NCI-H2227 (cell line): ENCODE data around the gene PBX1.

Experiments
- DNase-seq: peaks from one replicate; lab custom pipeline; 2025; ENCODE audit not compliant: unreplicated experiment; lab: John Stamatoyannopoulos, UW

The PBX1 gene

DNA sequence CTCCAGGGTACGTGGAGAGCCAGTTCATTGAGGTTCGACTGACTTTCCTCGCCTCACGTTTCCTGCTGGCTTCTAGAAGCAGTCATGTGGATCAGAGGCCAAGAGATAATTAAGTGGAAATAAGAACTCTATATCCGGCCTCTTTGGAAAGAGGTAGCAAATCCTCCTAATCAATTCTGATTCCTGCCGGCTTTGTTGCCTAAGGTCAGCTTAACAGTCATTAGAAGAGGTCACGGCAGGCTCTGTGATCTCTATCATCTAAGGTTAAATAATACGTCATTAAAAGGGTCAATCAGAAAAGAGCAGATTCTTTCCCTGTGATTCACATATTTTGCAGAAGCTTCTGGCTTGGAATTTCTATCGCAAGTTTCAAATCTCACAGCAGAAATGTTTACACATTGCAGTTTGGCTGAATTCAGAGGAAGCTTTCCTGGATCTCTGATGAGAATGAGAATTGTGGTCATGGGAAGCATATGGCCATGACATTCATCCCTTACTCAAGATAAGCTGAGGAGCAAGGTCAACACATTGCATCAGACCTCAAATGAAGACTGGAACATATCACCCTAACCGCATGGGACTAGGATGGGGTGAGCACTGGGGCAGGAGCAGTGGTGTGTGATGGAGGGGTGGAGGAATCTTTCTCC is 189.4 kb downstream of the PBX1 start:
- DNase-seq: no peak

- no peak for DNase-seq
Observed at GRCh38 chr1:164753521-164754077, 194.6 kb downstream of the PBX1 start.

DNA sequence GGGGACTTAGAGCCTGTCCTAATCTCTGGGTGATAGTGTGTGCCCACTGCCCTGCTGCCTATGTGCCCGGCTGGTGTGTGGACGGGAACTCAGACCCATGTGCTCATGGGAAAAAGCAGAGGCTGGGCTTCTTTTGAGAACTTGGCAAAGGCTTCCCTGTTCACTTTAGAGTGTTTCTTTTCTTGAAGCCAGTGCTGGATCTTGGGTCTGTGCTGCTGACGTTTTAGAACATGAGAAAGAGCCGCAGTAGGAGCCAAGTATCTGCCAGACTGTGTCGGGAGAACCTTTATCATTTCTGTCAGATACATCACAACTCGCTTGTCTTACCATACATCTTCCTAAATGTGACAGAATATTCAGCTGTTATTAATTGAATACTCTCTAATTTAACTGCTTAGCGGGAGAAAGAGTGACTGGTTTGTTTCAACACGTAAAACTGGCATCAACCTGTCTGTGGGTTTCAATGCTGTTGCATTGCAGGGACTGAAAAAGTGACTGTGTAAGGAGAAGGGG is 195.2 kb downstream of the PBX1 start:
- no peak for DNase-seq

DNA sequence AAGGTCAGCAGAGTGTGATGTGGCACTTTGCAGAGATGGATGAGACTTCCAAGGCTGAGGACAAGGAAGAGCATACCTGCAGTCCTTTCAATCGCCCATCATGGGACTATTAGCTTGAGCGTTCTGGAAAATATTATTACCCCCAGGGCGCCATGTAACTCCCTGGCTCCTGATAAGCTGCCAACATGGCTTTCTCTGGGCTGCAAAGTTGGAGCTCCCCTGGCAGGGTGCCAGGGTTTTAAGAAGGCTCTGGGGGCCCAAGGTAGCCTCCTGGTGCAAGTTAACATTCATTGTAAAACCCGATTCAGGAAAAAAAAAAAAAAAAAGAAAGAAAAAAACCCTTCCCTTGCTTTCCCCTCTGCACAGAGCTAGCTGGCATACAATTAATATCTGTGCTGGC is 196.7 kb downstream of the PBX1 start:
- peak; percentile 48 for DNase-seq

GRCh38 chr1:164756741-164757140 is 197.8 kb downstream of the PBX1 start:
- DNase-seq: no peak

GRCh38 chr1:164757625-164758024 is 198.6 kb downstream of the PBX1 start:
- DNase-seq: no peak

DNA sequence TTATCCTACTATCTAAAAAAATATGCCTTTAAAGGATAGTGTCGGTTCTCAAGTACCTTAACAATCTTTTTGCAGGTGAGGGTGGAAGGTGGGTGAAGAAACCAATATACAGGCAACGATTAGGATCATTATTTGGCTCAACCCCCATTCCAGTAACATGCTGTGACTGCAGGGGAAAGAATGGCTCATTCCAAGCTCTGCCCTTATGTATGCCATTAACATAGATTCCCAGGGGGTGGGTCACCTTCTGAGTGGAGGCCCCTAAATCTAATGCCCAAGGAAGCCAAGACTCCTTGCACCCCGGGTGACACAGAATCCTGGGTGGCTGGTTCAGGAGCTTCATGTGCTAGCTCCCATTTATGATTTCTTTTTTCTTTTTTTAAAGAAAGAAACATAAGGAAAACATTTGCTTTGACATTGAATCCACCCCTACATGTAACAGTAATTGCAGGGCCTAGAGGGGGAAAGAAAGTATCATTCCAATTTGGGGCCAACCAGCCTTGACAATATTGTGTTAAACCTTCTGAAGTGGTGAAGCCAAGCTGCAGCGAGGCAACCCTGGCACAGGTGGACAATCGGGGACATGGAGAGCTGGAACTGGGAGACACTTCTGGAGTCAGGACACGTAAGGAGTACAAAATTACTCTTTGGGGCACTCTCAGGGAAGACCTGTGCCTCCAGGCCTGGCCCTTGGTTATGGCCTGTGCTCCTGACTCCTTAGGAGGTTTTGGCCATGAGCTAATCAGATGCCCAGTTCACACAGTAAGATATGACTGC is 200.3 kb downstream of the PBX1 start:
- DNase-seq: no peak

GRCh38 chr1:164759979-164760469 is 201.0 kb downstream of the PBX1 start:
- DNase-seq: no peak

DNA sequence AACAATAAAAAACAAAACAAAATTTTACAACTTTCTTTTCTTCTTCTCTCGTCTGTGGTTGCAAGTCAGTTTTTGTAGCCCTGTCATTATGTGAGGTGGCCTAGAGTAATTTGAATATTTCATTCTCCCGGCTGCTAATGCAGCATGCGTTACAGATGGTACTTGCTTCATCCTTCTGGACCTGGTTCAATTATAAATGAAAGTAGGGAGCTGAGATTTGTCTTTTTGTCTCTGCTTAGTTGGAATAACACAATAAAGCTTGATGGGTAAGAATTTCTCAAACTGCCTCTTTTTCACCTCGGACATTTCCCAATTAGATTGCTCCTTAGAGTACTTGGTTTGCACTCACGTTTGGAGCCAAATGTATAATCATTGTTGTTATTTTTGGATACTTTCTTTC is 201.6 kb downstream of the PBX1 start:
- no peak for DNase-seq

DNA sequence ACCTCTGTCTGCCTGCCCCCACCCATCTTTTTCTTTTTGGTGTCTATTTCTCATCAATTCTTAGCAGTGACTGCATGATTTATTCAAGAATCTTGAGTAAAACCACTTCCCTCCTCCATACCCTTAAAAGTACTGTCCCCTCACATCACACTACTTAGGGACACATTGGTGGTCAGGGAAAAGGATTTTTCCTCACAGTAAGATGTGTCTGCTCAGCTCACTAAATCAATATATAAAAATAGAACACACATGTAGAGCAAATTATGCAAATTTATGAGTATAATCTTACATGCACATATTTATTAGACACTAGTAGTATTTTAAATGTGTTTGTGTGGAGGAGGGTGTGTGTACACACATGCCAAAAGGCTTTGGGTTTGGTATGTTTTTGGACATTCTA is 202.0 kb downstream of the PBX1 start:
- no peak for DNase-seq

DNA sequence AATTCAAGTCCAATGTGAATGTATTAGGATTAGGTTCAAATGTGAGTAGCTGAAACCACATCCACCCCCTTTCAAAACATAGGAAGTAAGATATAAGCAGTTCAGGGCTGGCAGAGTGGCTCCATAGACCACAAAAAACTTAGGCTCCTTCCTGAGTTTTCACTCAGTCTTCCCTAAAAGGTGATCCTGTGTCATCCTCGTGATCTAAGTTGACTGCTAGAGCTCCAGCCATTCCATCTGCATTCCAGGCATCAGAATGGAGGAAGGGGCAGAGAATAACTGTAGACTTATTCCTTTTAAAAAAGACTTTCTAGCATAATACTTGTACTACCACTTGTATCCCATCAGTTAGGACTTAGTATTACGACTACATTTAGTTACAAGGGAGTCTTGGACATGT is 204.1 kb downstream of the PBX1 start:
- no peak for DNase-seq

DNA sequence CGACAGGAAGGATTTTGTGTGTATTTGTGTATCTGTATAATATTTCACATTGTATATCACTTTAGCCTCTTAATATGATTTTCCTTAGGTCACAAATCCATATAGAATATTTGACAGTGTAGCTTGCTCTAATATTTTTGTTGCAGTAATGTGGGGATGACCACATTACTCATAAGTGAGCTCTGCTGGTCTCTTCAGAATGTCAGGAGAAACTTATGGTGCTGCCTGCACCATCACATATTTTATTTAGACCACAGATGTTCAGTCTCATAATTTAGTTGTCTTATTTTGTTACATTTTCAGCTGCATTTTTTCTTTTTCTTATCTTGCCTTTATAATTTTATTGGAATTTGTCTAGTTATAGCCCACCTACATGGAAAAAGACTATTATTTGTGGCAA is 205.3 kb downstream of the PBX1 start:
- no peak for DNase-seq

- DNase-seq: no peak
Observed at GRCh38 chr1:164765557-164765956, 206.6 kb downstream of the PBX1 start.

DNA sequence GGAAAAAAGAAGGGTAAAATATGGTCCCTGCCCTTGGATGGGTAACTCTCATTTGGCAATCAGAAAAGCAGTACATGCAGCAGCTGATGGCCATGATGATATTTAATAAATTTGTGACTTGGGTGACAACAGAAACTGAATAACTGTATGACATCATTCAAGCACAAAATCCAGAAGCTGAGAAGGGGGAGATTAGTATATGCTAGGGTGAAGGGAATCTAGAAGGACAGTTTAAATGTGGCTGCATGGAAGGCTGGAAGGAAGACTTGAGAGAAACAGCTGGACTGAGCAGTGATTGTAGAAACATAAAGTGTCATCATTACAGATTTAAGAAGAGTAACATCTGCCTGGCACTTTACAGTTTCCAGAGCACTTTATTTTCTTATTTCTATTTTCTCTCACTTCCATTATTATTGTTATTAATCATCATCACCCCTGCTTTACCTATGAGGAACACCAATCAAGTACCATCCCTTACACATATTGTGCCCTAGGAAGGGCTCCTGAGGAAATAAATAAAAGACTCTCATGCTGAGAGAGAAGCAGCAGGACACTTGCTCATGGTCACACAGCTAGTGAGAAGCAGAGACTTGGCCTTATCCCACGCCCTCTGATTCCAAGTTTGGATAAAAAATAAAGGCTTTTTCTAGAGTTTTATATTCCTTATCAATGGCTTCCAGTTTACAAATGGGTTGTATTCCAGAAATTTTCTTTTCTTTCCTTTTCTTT is 207.2 kb downstream of the PBX1 start:
- no peak for DNase-seq

GRCh38 chr1:164767752-164768402 is 208.9 kb downstream of the PBX1 start:
- no peak for DNase-seq

DNA sequence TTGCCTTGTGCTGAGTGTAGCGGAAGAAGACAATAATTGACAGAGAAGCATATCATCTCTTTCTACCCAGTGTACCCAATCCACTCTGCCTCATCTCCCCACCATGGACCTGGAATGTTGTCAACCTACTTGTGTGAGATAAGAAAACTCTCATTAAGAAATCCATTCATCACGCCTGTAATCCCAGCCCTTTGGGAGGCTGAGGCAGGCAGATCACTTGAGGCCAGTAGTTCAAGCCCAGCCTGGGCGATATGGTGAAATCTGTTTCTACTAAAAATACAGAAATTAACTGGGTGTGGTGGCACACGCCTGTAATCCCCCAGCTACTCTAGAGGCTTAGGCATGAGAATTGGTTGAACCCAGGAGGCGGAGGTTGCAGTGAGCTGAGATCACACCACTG is 209.6 kb downstream of the PBX1 start:
- no peak for DNase-seq

DNA sequence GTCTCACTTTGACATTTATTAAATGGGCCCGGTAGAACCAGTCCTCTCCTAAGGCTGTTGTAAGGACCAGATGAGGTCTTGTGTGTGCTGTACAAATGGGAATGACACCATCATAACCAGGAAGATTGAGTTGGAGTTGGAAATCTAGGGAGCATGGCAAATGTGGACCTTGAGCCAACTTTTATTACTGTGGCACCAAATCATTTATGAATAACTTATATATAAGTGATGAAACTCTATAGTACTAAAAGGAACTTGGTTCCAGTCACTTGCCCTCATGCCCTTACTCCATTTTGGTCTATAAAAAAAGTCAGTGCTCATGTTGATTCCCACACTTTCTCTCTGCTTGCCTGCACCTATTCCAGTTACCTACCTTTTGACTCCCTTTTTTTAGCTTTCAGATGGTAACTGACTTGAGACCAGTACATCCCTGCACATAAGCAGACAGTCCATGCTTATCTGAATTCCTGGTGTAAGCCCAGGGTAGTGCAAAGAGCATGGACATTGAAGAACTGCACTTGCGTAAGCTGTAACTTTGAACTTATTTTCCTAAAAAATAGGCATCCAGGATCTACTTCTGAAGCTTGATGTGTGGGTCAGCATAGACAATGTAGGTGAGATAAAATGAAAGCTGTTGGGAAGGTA is 210.6 kb downstream of the PBX1 start:
- no peak for DNase-seq

DNA sequence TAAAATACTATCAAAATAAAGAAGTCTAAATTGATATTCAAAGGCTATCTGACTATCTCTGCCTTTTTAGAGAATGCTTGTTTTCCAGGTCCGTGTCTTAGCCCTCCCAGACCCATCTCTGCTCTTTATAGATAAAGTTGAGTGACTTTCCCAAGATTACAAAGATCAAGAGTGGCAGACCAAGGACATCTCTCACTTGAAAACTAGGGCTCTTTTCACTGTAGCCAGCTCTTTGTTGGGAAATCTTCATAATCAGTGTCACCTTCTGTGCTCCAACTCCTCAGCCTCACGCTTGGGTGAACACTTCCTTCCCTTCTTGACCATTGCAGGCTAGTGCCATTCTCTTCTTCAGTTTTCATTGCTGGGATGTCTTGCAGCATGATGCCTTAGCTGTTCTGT is 211.1 kb downstream of the PBX1 start:
- no peak for DNase-seq

- peak; percentile 57 for DNase-seq
Observed at GRCh38 chr1:164771041-164771618, 212.1 kb downstream of the PBX1 start.
